ENCODE data around the gene BABAM2. TPM values are rescaled to one million over a fixed set of nuclear protein-coding genes. Genes with fewer than 3 reads are reported as not detected.

The BABAM2 gene
- total RNA-seq, 1 donor from 2014 or later = 28.5 TPM

- no peaks in the 10 kb centered on the region for H3K27me3 ChIP-seq (ENCODE audit: insufficient read depth, low read length)
- FAIRE-seq (peak; percentile 9), DNase-seq (ENCODE audit: low read depth) (no peak)
- H3K4me1 ChIP-seq (ENCODE audit: insufficient read depth, low read length) = no peaks in the 10 kb centered on the region
- Mint-ChIP-seq H3K9me3 (ENCODE audit: unreplicated experiment) (no peaks in the 10 kb centered on the region), H3K36me3 (ENCODE audit: low read depth, unreplicated experiment) (peaks cover 7% of the 10 kb centered on the region), H3K4me1 (ENCODE audit: low read depth, unreplicated experiment) (peaks cover 19% of the 10 kb centered on the region), H3K27me3 (ENCODE audit: low read depth, unreplicated experiment) (no peaks in the 10 kb centered on the region), H3K4me3 (ENCODE audit: unreplicated experiment) (no peak overlapping the region), H3K27ac (ENCODE audit: unreplicated experiment) (no peak overlapping the region)
- no peak overlapping the region for H3K4me3 ChIP-seq (ENCODE audit: insufficient read depth, low read depth, low read length)
- no peak overlapping the region for H3K9ac ChIP-seq (ENCODE audit: low read length)
- H2AFZ ChIP-seq (ENCODE audit: low read depth, low read length) = no peak overlapping the region
- H3K9me3 ChIP-seq (ENCODE audit: insufficient read depth, low read depth, low read length) = no peaks in the 10 kb centered on the region
- H3K27ac ChIP-seq (ENCODE audit: low read depth, low read length) = no peak overlapping the region
- H3K4me2 ChIP-seq (ENCODE audit: low read length) = no peak overlapping the region
- no peaks in the 10 kb centered on the region for H4K20me1 ChIP-seq (ENCODE audit: insufficient read depth, low read length)
- no peaks in the 10 kb centered on the region for H3K79me2 ChIP-seq (ENCODE audit: insufficient read depth, low read length)
- no peaks in the 10 kb centered on the region for H3K36me3 ChIP-seq (ENCODE audit: insufficient read depth, low read length)
- TF ChIP-seq, protein P1, sequence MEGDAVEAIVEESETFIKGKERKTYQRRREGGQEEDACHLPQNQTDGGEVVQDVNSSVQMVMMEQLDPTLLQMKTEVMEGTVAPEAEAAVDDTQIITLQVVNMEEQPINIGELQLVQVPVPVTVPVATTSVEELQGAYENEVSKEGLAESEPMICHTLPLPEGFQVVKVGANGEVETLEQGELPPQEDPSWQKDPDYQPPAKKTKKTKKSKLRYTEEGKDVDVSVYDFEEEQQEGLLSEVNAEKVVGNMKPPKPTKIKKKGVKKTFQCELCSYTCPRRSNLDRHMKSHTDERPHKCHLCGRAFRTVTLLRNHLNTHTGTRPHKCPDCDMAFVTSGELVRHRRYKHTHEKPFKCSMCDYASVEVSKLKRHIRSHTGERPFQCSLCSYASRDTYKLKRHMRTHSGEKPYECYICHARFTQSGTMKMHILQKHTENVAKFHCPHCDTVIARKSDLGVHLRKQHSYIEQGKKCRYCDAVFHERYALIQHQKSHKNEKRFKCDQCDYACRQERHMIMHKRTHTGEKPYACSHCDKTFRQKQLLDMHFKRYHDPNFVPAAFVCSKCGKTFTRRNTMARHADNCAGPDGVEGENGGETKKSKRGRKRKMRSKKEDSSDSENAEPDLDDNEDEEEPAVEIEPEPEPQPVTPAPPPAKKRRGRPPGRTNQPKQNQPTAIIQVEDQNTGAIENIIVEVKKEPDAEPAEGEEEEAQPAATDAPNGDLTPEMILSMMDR (IDR thresholded peaks at IDR 0.05; ENCODE audit: insufficient read depth, low read depth, low read length) = no peak
- TF ChIP-seq EZH2 (IDR thresholded peaks at IDR 0.05; ENCODE audit: insufficient read depth, low read length) = no peak
Observed at GRCh38 chr2:28136556-28136955, 246.0 kb downstream of the BABAM2 start.

- no peaks in the 10 kb centered on the region for H3K36me3 ChIP-seq (ENCODE audit: insufficient read depth, low read length)
- H3K9me3 ChIP-seq (ENCODE audit: insufficient read depth, low read depth, low read length) = no peaks in the 10 kb centered on the region
- no peak overlapping the region for H3K27ac ChIP-seq (ENCODE audit: low read depth, low read length)
- peak; percentile 95 for FAIRE-seq
- no peak overlapping the region for H3K4me2 ChIP-seq (ENCODE audit: low read length)
- Mint-ChIP-seq H3K9me3 (ENCODE audit: unreplicated experiment) (no peaks in the 10 kb centered on the region), H3K27me3 (ENCODE audit: low read depth, unreplicated experiment) (no peaks in the 10 kb centered on the region), H3K4me1 (ENCODE audit: low read depth, unreplicated experiment) (peaks cover 19% of the 10 kb centered on the region), H3K27ac (ENCODE audit: unreplicated experiment) (no peak overlapping the region), H3K36me3 (ENCODE audit: low read depth, unreplicated experiment) (peaks cover 7% of the 10 kb centered on the region), H3K4me3 (ENCODE audit: unreplicated experiment) (no peak overlapping the region)
- no peak overlapping the region for H3K9ac ChIP-seq (ENCODE audit: low read length)
- no peaks in the 10 kb centered on the region for H3K27me3 ChIP-seq (ENCODE audit: insufficient read depth, low read length)
- TF ChIP-seq, protein P1 (IDR thresholded peaks at IDR 0.05; ENCODE audit: insufficient read depth, low read depth, low read length) = no peak
- no peak for TF ChIP-seq EZH2 (IDR thresholded peaks at IDR 0.05; ENCODE audit: insufficient read depth, low read length)
- H3K79me2 ChIP-seq (ENCODE audit: insufficient read depth, low read length) = no peaks in the 10 kb centered on the region
- no peak overlapping the region for H3K4me3 ChIP-seq (ENCODE audit: insufficient read depth, low read depth, low read length)
- DNase-seq (ENCODE audit: low read depth) = peak; percentile 79
- no peak overlapping the region for H2AFZ ChIP-seq (ENCODE audit: low read depth, low read length)
- no peaks in the 10 kb centered on the region for H3K4me1 ChIP-seq (ENCODE audit: insufficient read depth, low read length)
- H4K20me1 ChIP-seq (ENCODE audit: insufficient read depth, low read length) = no peaks in the 10 kb centered on the region
Observed at GRCh38 chr2:28137221-28137620, 246.7 kb downstream of the BABAM2 start.

DNA sequence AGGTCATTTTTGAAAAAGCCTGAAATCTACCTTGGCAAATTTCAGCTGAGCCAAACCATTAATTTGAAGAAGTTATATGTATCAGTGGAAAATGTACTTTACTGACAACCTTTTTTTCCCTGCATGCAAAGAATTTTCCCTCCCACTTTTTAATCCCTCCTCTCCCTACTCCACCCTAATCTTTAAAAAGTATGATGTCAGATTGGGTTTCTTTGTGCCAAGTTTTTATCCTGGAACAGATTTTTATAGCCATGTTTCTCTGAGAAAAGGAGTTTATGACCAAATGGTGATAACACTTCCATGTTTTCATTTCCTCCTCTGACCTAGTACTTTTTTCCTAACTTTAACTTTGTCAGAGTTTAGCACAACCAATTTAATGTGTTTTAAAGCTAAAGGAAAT is 251.9 kb downstream of the BABAM2 start:
- Histone ChIP-seq H3K9ac (ENCODE audit: low read length) (no peak overlapping the region), H4K20me1 (ENCODE audit: insufficient read depth, low read length) (no peaks in the 10 kb centered on the region), H3K4me2 (ENCODE audit: low read length) (no peak overlapping the region), H3K4me3 (ENCODE audit: insufficient read depth, low read depth, low read length) (no peak overlapping the region), H3K4me1 (ENCODE audit: insufficient read depth, low read length) (no peaks in the 10 kb centered on the region), H3K79me2 (ENCODE audit: insufficient read depth, low read length) (no peaks in the 10 kb centered on the region), H3K9me3 (ENCODE audit: insufficient read depth, low read depth, low read length) (no peaks in the 10 kb centered on the region), H2AFZ (ENCODE audit: low read depth, low read length) (no peak overlapping the region), H3K36me3 (ENCODE audit: insufficient read depth, low read length) (no peaks in the 10 kb centered on the region), H3K27ac (ENCODE audit: low read depth, low read length) (no peak overlapping the region), H3K27me3 (ENCODE audit: insufficient read depth, low read length) (no peaks in the 10 kb centered on the region)
- no peak for FAIRE-seq
- Mint-ChIP-seq H3K9me3 (ENCODE audit: unreplicated experiment) (no peaks in the 10 kb centered on the region), H3K27ac (ENCODE audit: unreplicated experiment) (no peak overlapping the region), H3K36me3 (ENCODE audit: low read depth, unreplicated experiment) (peaks cover 4% of the 10 kb centered on the region), H3K27me3 (ENCODE audit: low read depth, unreplicated experiment) (no peaks in the 10 kb centered on the region), H3K4me3 (ENCODE audit: unreplicated experiment) (no peak overlapping the region), H3K4me1 (ENCODE audit: low read depth, unreplicated experiment) (peaks cover 2% of the 10 kb centered on the region)
- DNase-seq (ENCODE audit: low read depth) = peak; percentile 22
- no peak for TF ChIP-seq EZH2 (IDR thresholded peaks at IDR 0.05; ENCODE audit: insufficient read depth, low read length)
- TF ChIP-seq, protein P1 (IDR thresholded peaks at IDR 0.05; ENCODE audit: insufficient read depth, low read depth, low read length) = no peak
